Ascending aorta (tissue), 2 donors: ENCODE data around the gene STXBP6. TPM values are rescaled to one million over a fixed set of nuclear protein-coding genes. Genes with fewer than 3 reads are reported as not detected.

Experiments used
- DNase-seq, 2 donors: peaks; one replicate each; pipeline ENCODE4 v3.0.0-alpha.2; 2019; ENCODE audit warnings: low spot score in 2 of 2
- H3K27ac ChIP-seq, 2 donors: fragments of 200-600 bp; sonication (generic); one replicate each; pipeline ENCODE4 v1.5.1; 2016 to 2017; ENCODE audit warnings: mild to moderate bottlenecking in 1 of 2
- H3K27me3 ChIP-seq: fragments of 200-600 bp; sonication (generic); one replicate; pipeline ENCODE4 v1.5.1; 2017
- H3K36me3 ChIP-seq, 2 donors: fragments of 200-600 bp; sonication (generic); one replicate each; pipeline ENCODE4 v1.5.1; 2016
- H3K4me1 ChIP-seq, 2 donors: fragments of 200-600 bp; sonication (generic); one replicate each; pipeline ENCODE4 v1.5.1; 2016 to 2017; ENCODE audit warnings: mild to moderate bottlenecking in 1 of 2
- H3K4me3 ChIP-seq, 2 donors: fragments of 200-600 bp; sonication (generic); one replicate each; pipeline ENCODE4 v1.5.1; 2016 to 2017; ENCODE audit warnings: mild to moderate bottlenecking in 1 of 2
- H3K9me3 ChIP-seq, 2 donors: fragments of 200-600 bp; sonication (generic); one replicate each; pipeline ENCODE4 v1.5.1; 2016
- intact Hi-C: fragments of 100-400 bp; cut with DNase I; formaldehyde crosslinking; loops from one replicate; pipeline ENCODE4 v1.15.1; 2023
- total RNA-seq: library from RNA; depleted of rRNA; stranded (reverse); fragments of >200 nt; gene quantifications from one replicate; pipeline ENCODE4 v1.1.0, GENCODE V29; 2016
- TF ChIP-seq, protein P1 (sequence below), 3 experiments: fragments of 200-600 bp in 2 of 3; fragments of 450-650 bp in 1 of 3; sonication (generic) in 2 of 3; IDR thresholded peaks; one replicate each; pipeline ENCODE4 v1.5.1; 2016 to 2019; ENCODE audit warnings: antibody characterized with exemption in 3 of 3, mild to moderate bottlenecking in 1 of 3, moderate library complexity in 1 of 3

The STXBP6 gene
- total RNA-seq, 1 donor from 2014 or later: 0.21 TPM

DNA sequence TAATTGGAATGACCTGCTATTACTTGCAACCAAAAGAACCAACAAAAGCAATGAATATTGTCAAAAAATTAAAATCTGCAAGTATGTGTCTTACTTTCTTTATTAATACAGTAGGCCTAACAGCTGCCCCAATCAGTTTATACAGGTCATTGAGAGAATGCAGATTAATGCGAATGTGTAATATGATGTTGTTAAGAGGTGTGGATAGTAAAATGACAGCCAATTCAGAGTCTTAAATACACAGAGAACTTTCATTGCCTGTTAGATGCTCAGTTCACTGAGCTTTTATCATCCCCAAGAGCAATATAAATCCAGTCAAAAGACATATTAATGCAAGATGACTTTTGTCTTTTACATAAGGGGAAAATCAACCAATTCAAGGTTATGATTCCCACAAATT is 58.7 kb downstream of the STXBP6 start:
- intact Hi-C loops: no loop called here
- no peaks in the 10 kb centered on the region for H3K27me3 ChIP-seq
- no peak overlapping the region for H3K27ac ChIP-seq
- TF ChIP-seq, protein P1, sequence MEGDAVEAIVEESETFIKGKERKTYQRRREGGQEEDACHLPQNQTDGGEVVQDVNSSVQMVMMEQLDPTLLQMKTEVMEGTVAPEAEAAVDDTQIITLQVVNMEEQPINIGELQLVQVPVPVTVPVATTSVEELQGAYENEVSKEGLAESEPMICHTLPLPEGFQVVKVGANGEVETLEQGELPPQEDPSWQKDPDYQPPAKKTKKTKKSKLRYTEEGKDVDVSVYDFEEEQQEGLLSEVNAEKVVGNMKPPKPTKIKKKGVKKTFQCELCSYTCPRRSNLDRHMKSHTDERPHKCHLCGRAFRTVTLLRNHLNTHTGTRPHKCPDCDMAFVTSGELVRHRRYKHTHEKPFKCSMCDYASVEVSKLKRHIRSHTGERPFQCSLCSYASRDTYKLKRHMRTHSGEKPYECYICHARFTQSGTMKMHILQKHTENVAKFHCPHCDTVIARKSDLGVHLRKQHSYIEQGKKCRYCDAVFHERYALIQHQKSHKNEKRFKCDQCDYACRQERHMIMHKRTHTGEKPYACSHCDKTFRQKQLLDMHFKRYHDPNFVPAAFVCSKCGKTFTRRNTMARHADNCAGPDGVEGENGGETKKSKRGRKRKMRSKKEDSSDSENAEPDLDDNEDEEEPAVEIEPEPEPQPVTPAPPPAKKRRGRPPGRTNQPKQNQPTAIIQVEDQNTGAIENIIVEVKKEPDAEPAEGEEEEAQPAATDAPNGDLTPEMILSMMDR (IDR thresholded peaks at IDR 0.05): no peak
- no peaks in the 10 kb centered on the region for H3K9me3 ChIP-seq
- H3K4me1 ChIP-seq: no peaks in the 10 kb centered on the region
- DNase-seq: no peak
- H3K36me3 ChIP-seq: no peaks in the 10 kb centered on the region
- H3K4me3 ChIP-seq: no peak overlapping the region

DNA sequence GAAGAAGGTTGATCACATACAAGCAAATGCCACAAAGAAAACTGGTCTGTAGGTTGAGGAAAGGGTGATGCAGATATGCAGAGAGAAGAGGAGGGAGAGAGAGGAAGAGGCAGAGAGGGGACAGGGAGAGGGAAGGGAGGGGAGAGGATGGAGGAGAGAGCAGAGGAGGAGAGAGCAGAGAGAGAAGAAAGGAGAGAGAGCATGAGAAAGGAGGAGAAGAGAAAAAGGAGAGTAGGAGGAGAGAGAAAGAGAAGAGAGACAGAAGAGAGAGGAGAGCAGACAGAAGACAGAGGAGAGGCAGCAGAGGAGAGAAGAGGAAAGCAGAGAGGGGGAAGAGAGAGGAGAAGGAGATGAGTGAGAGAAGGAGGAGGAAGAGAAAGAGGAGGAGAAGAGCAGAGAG is 59.2 kb downstream of the STXBP6 start:
- TF ChIP-seq, protein P1 (IDR thresholded peaks at IDR 0.05): no peak
- no peaks in the 10 kb centered on the region for H3K27me3 ChIP-seq
- no peak overlapping the region for H3K27ac ChIP-seq
- H3K36me3 ChIP-seq: no peaks in the 10 kb centered on the region
- DNase-seq: no peak
- no peaks in the 10 kb centered on the region for H3K4me1 ChIP-seq
- no peak overlapping the region for H3K4me3 ChIP-seq
- intact Hi-C loops: no loop called here
- H3K9me3 ChIP-seq: no peaks in the 10 kb centered on the region

DNA sequence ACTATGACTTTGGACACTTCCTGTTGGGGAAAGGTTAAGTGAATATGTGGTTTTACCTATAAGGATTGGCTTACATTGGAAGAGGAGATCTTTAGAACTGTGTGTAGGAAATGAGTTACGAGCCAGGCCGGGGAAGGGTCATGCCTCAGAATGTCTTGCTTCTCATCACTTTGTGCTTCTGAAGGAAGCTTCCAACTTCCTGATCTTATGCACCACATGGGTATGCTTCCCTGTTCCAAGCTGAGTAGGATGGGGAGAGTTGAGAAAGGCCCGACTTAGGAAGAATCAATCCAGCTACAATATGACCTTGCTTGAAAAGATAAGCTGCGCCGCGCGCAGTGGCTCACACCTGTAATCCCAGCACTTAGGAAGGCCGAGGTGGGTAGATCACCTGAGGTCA is 59.9 kb downstream of the STXBP6 start:
- no peaks in the 10 kb centered on the region for H3K4me1 ChIP-seq
- no peaks in the 10 kb centered on the region for H3K9me3 ChIP-seq
- no peak overlapping the region for H3K27ac ChIP-seq
- DNase-seq: no peak
- no peaks in the 10 kb centered on the region for H3K27me3 ChIP-seq
- H3K36me3 ChIP-seq: no peaks in the 10 kb centered on the region
- TF ChIP-seq, protein P1 (IDR thresholded peaks at IDR 0.05): no peak
- intact Hi-C loops: no loop called here
- no peak overlapping the region for H3K4me3 ChIP-seq

DNA sequence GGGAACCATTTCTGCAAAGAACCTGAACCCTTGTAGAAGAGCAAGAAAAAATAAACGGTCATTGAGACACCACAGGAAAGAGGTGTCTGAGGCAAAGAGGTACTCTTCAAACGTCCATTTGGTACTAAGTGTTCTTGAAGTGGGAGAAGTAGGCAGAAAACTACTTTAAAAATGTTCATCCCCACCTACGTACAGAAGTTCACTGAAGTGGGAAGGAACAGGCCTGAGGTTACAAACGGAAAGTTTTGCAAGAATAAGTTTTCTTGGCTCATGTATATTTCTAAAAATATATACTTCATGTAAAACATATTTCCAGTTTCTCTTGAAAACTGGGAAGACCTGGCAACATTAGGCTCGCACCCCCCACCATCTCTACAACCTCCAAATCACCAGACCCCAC is 61.2 kb downstream of the STXBP6 start:
- DNase-seq: no peak
- no peaks in the 10 kb centered on the region for H3K36me3 ChIP-seq
- H3K27ac ChIP-seq: no peak overlapping the region
- intact Hi-C loops: no loop called here
- TF ChIP-seq, protein P1 (IDR thresholded peaks at IDR 0.05): no peak
- no peak overlapping the region for H3K4me3 ChIP-seq
- no peaks in the 10 kb centered on the region for H3K4me1 ChIP-seq
- H3K27me3 ChIP-seq: no peaks in the 10 kb centered on the region
- no peaks in the 10 kb centered on the region for H3K9me3 ChIP-seq

DNA sequence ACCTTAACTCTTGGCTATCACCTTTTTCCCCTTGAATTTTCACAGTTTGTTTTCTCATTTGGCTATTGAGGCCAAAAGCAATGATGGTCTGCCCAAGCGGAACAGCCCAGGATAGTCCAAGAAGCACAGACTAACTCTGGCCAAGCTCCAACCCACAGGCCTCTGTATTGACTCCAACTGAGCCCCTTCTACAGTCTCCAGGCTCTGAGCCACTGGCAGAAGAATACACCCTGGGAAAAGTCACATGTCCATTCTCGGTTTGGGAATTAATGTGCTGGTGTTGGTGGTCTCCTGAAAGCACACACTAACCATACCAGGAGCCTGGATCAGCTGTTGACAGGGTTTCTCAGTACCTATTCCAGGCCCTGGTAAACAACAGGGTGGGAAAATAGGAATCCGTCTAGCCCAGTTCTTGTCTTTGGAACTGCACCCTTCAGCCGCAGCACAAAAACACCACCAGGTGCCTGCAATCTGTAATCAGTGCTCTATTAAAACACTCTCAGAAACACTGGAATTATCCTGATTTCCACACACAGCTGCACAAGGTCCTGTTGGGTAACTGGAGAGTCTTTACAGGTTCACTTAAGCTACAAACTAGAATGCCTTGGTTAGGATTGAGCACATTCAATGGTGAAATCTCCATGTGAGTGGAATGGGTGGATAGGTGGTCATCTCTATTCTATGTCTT is 63.6 kb downstream of the STXBP6 start:
- Histone ChIP-seq H3K4me1 (no peaks in the 10 kb centered on the region), H3K27me3 (no peaks in the 10 kb centered on the region), H3K27ac (no peak overlapping the region), H3K36me3 (no peaks in the 10 kb centered on the region), H3K9me3 (no peaks in the 10 kb centered on the region), H3K4me3 (no peak overlapping the region)
- DNase-seq: no peak
- TF ChIP-seq, protein P1 (IDR thresholded peaks at IDR 0.05): no peak
- intact Hi-C loops: no loop called here
